NCI-H2171 (cell line): ENCODE data around the gene MSI2.
"Not testable (repeated sequence)": the region's sequence is repeated elsewhere in the genome, so short reads cannot be mapped to it uniquely, and the experiment has no call there.

ENCODE experiments used
- DNase-seq: peaks from one replicate; lab custom pipeline; 2025; lab: John Stamatoyannopoulos, UW

The MSI2 gene

GRCh38 chr17:57484826-57485565 lies 228.7 kb downstream of the MSI2 start:
- no peak for DNase-seq

GRCh38 chr17:57485566-57485865 lies 229.2 kb downstream of the MSI2 start:
- no peak for DNase-seq

- no peak for DNase-seq
Measured at GRCh38 chr17:57485916-57486881, 229.9 kb downstream of the MSI2 start.

GRCh38 chr17:57486882-57487301 lies 230.6 kb downstream of the MSI2 start:
- DNase-seq = no peak

GRCh38 chr17:57487573-57487972 lies 231.2 kb downstream of the MSI2 start:
- DNase-seq = no peak

GRCh38 chr17:57488856-57489255 lies 232.5 kb downstream of the MSI2 start:
- no peak for DNase-seq

GRCh38 chr17:57489321-57489720 lies 233.0 kb downstream of the MSI2 start:
- no peak for DNase-seq

GRCh38 chr17:57490111-57490845 lies 234.0 kb downstream of the MSI2 start:
- DNase-seq = no peak

GRCh38 chr17:57490890-57491289 lies 234.6 kb downstream of the MSI2 start:
- DNase-seq = no peak

GRCh38 chr17:57493171-57493570 lies 236.8 kb downstream of the MSI2 start:
- no peak for DNase-seq

- no peak for DNase-seq
Measured at GRCh38 chr17:57493625-57494024, 237.3 kb downstream of the MSI2 start.

- DNase-seq = no peak
Measured at GRCh38 chr17:57494443-57494842, 238.1 kb downstream of the MSI2 start.

GRCh38 chr17:57495771-57496170 lies 239.4 kb downstream of the MSI2 start:
- no peak for DNase-seq

- no peak for DNase-seq
Measured at GRCh38 chr17:57496382-57496781, 240.1 kb downstream of the MSI2 start.

GRCh38 chr17:57498443-57498842 lies 242.1 kb downstream of the MSI2 start:
- DNase-seq = no peak

- not testable (repeated sequence) for DNase-seq
Measured at GRCh38 chr17:57499221-57499620, 242.9 kb downstream of the MSI2 start.

GRCh38 chr17:57499648-57500049 lies 243.3 kb downstream of the MSI2 start:
- no peak for DNase-seq

GRCh38 chr17:57501016-57501415 lies 244.7 kb downstream of the MSI2 start:
- DNase-seq = no peak

GRCh38 chr17:57502022-57502421 lies 245.7 kb downstream of the MSI2 start:
- DNase-seq = no peak

GRCh38 chr17:57502811-57503241 lies 246.5 kb downstream of the MSI2 start:
- DNase-seq = no peak

- DNase-seq = no peak
Measured at GRCh38 chr17:57504208-57504607, 247.9 kb downstream of the MSI2 start.
